ENCODE results near the gene TICAM2. TPM values are rescaled to one million over a fixed set of nuclear protein-coding genes. Genes with fewer than 3 reads are reported as not detected.

The TICAM2 gene
- total and polyA plus RNA-seq, 10 of the 15 experiments (the other 5 are each of a cell fraction or from before 2014, with no cell fraction given), result 0.14 to 7.0 (median 2.9) TPM

GRCh38 chr5:115621365-115621900, 19.2 kb upstream of the TICAM2 start:
- in situ Hi-C loops (cut with MboI), result no loop called here
- TF ChIP-seq TCF3 (IDR thresholded peaks at IDR 0.05; ENCODE audit: borderline replicate concordance, insufficient read depth, low read depth, low read length) (no peak), ASH2L (IDR thresholded peaks at IDR 0.05; ENCODE audit: borderline replicate concordance, low read depth) (no peak), CHD2 (IDR thresholded peaks at IDR 0.05; ENCODE audit: borderline replicate concordance, low read depth, low read length) (no peak), NFYB (IDR thresholded peaks at IDR 0.05; ENCODE audit: insufficient read depth, low read depth, low read length) (no peak), NFYA (IDR thresholded peaks at IDR 0.05; ENCODE audit: borderline replicate concordance, low read depth, low read length) (no peak), JUNB (IDR thresholded peaks at IDR 0.05) (no peak), LARP7 (IDR thresholded peaks at IDR 0.05) (no peak), TCF7 (IDR thresholded peaks at IDR 0.05; ENCODE audit: borderline replicate concordance) (no peak), ZNF622 (IDR thresholded peaks at IDR 0.05) (no peak), ZNF384 (IDR thresholded peaks at IDR 0.05; ENCODE audit: borderline replicate concordance, low read depth, low read length) (no peak), RAD21 (IDR thresholded peaks at IDR 0.05; ENCODE audit: insufficient read depth, low read depth, low read length) (no peak), PAX5 (IDR thresholded peaks at IDR 0.05; ENCODE audit: borderline replicate concordance, low read depth, low read length) (no peak), RAD51 (IDR thresholded peaks at IDR 0.05) (no peak), IRF4 (IDR thresholded peaks at IDR 0.05; ENCODE audit: low read depth, low read length) (no peak), POLR2AphosphoS5 (IDR thresholded peaks at IDR 0.05; ENCODE audit: low read length) (no peak), ZBTB40 (IDR thresholded peaks at IDR 0.05; ENCODE audit: borderline replicate concordance) (no peak)
- TF ChIP-seq, protein P1, sequence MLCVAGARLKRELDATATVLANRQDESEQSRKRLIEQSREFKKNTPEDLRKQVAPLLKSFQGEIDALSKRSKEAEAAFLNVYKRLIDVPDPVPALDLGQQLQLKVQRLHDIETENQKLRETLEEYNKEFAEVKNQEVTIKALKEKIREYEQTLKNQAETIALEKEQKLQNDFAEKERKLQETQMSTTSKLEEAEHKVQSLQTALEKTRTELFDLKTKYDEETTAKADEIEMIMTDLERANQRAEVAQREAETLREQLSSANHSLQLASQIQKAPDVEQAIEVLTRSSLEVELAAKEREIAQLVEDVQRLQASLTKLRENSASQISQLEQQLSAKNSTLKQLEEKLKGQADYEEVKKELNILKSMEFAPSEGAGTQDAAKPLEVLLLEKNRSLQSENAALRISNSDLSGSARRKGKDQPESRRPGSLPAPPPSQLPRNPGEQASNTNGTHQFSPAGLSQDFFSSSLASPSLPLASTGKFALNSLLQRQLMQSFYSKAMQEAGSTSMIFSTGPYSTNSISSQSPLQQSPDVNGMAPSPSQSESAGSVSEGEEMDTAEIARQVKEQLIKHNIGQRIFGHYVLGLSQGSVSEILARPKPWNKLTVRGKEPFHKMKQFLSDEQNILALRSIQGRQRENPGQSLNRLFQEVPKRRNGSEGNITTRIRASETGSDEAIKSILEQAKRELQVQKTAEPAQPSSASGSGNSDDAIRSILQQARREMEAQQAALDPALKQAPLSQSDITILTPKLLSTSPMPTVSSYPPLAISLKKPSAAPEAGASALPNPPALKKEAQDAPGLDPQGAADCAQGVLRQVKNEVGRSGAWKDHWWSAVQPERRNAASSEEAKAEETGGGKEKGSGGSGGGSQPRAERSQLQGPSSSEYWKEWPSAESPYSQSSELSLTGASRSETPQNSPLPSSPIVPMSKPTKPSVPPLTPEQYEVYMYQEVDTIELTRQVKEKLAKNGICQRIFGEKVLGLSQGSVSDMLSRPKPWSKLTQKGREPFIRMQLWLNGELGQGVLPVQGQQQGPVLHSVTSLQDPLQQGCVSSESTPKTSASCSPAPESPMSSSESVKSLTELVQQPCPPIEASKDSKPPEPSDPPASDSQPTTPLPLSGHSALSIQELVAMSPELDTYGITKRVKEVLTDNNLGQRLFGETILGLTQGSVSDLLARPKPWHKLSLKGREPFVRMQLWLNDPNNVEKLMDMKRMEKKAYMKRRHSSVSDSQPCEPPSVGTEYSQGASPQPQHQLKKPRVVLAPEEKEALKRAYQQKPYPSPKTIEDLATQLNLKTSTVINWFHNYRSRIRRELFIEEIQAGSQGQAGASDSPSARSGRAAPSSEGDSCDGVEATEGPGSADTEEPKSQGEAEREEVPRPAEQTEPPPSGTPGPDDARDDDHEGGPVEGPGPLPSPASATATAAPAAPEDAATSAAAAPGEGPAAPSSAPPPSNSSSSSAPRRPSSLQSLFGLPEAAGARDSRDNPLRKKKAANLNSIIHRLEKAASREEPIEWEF (IDR thresholded peaks at IDR 0.05; ENCODE audit: insufficient replicate concordance, low read depth, low read length), result no peak

More at GRCh38 chr5:115621365-115621900, 19.2 kb upstream of the TICAM2 start:
- Histone ChIP-seq H3K4me2 (ENCODE audit: control insufficient read depth, insufficient read depth) (peak overlapping the region; percentile 57; the same call in 1 of the 2 replicates), H3K27me3 (replicated peaks in 1 of 2; ENCODE audit: control insufficient read depth in 2 of 2, insufficient read depth in 2 of 2, low read length in 1 of 2) (no peaks in the 10 kb centered on the region), H3K4me1 (ENCODE audit: control insufficient read depth, insufficient read depth, low read length) (peaks cover 5% of the 10 kb centered on the region; the same call in 1 of the 2 replicates), H3K9ac (ENCODE audit: control insufficient read depth, insufficient read depth, low read length) (peak overlapping the region; percentile 8; the same call in 1 of the 2 replicates), H3K27ac (ENCODE audit: control insufficient read depth, insufficient read depth) (no peak overlapping the region), H2AFZ (ENCODE audit: control insufficient read depth, low read depth, low read length) (no peak overlapping the region), H3K9me3 (replicated peaks; ENCODE audit: control insufficient read depth, insufficient read depth, low read length) (no peaks in the 10 kb centered on the region), H4K20me1 (ENCODE audit: control insufficient read depth, insufficient read depth) (peaks cover 3% of the 10 kb centered on the region; the same call in 1 of the 2 replicates), H3K79me2 (ENCODE audit: control insufficient read depth, insufficient read depth, low read length) (peaks cover 62% of the 10 kb centered on the region), H3K4me3 (peak overlapping the region; percentile 37), H3K36me3 (ENCODE audit: control insufficient read depth in 2 of 2, insufficient read depth in 2 of 2, low read length in 1 of 2) (peaks cover 0 to 24% of the 10 kb centered on the region in 2 experiments; a peak in 2 of 4 replicates)
- ChIA-PET CTCF (interaction anchor here (1.0 kb wide), 1 partner anchor 13 kb away, joined by 3 read pairs; no protein-coding TSS in a partner anchor), RAD21 (ENCODE audit: unreplicated experiment) (no interaction called here), SMC1A (ENCODE audit: uncharacterized antibody, unreplicated experiment) (no interaction called here), POLR2A (no interaction called here)
- intact Hi-C loops (cut with micrococcal nuclease; ENCODE audit: unreplicated experiment), result no loop called here
- DNase-seq (ENCODE audit: low read depth, low spot score) (no peak), ATAC-seq (no peak), FAIRE-seq (no peak)
- WGBS (ENCODE audit: insufficient coverage, insufficient replicate concordance, low lambda C conversion rate, missing lambda C conversion rate), result 100% methylated on average over 4 of the region's 4 CpGs
- no TSS peak for BruUV-seq (replicated peaks)

Measured in GM12878 (cell line).